CD14-positive monocyte (primary cell): Measurements from ENCODE around the gene ABCC11. TPM values are rescaled to one million over a fixed set of nuclear protein-coding genes. Genes with fewer than 3 reads are reported as not detected.

Source experiments
- DNase-seq, 3 donors: peaks; one replicate each; pipeline ENCODE4 v3.0.0-alpha.2; 2011 to 2022
- H2AFZ ChIP-seq: 2 replicates; pipeline ENCODE4 v1.6.0; 2012; ENCODE audit warnings: mild to moderate bottlenecking, low read depth, low read length, inconsistent platforms; ENCODE audit not compliant: insufficient read depth, poor library complexity, severe bottlenecking
- H3K27ac ChIP-seq, 2 donors: 1 replicate in 1 of 2; 2 replicates in 1 of 2; pipeline ENCODE4 v1.5.1; 2012 to 2013; ENCODE audit warnings: low read length in 2 of 2, control low read depth in 1 of 2, inconsistent platforms in 1 of 2, low read depth in 1 of 2, mild to moderate bottlenecking in 1 of 2
- H3K27me3 ChIP-seq, 2 donors: one replicate each; pipeline versions ENCODE4 v1.6.0 to v1.6.1; 2011 to 2013; ENCODE audit warnings: low read length in 2 of 2; ENCODE audit not compliant: control insufficient read depth in 2 of 2, insufficient read depth in 2 of 2
- H3K36me3 ChIP-seq, 2 donors: replicated peaks in 1 of 2; 1 replicate in 1 of 2; 2 replicates in 1 of 2; pipeline versions ENCODE4 v1.5.1 to v1.6.1; 2012 to 2013; ENCODE audit warnings: low read length in 2 of 2, control low read depth in 1 of 2, inconsistent platforms in 1 of 2, mild to moderate bottlenecking in 1 of 2; ENCODE audit not compliant: insufficient read depth in 2 of 2, control insufficient read depth in 1 of 2
- H3K4me1 ChIP-seq, 2 donors: 1 replicate in 1 of 2; 2 replicates in 1 of 2; pipeline versions ENCODE4 v1.5.1 to v1.6.1; 2012 to 2013; ENCODE audit warnings: low read length in 2 of 2, control low read depth in 1 of 2, inconsistent platforms in 1 of 2, mild to moderate bottlenecking in 1 of 2, moderate library complexity in 1 of 2; ENCODE audit not compliant: insufficient read depth in 2 of 2, control insufficient read depth in 1 of 2
- H3K4me2 ChIP-seq: replicated peaks from 2 replicates; pipeline ENCODE3; 2012; ENCODE audit warnings: low read length, moderate library complexity, mild to moderate bottlenecking; ENCODE audit not compliant: poor library complexity, severe bottlenecking; ENCODE audit errors: extremely low read depth
- H3K4me3 ChIP-seq, 3 experiments: fragments of 200-600 bp in 1 of 3; sonication (generic) in 1 of 3; replicated peaks in 1 of 3; 1 replicate in 2 of 3; 2 replicates in 1 of 3; pipeline ENCODE4 v1.5.1; 2011 to 2013; ENCODE audit warnings: low read length in 3 of 3, mild to moderate bottlenecking in 3 of 3, control low read depth in 2 of 3, low read depth in 2 of 3, inconsistent platforms in 1 of 3, moderate library complexity in 1 of 3
- H3K79me2 ChIP-seq: 2 replicates; pipeline ENCODE4 v1.6.0; 2012; ENCODE audit warnings: mild to moderate bottlenecking, control low read depth, inconsistent platforms, low read length, moderate library complexity; ENCODE audit not compliant: insufficient read depth
- H3K9ac ChIP-seq: 2 replicates; pipeline ENCODE4 v1.6.0; 2017; ENCODE audit warnings: low read length, mild to moderate bottlenecking; ENCODE audit not compliant: insufficient read depth, poor library complexity, severe bottlenecking
- H3K9me3 ChIP-seq, 2 donors: replicated peaks in 1 of 2; 1 replicate in 1 of 2; 2 replicates in 1 of 2; pipeline versions ENCODE4 v1.5.1 to v1.6.1; 2012 to 2013; ENCODE audit warnings: low read length in 2 of 2, control low read depth in 1 of 2; ENCODE audit not compliant: control insufficient read depth in 1 of 2, insufficient read depth in 1 of 2
- H4K20me1 ChIP-seq: 2 replicates; pipeline ENCODE4 v1.6.0; 2012; ENCODE audit warnings: mild to moderate bottlenecking, low read length, control low read depth, moderate library complexity; ENCODE audit not compliant: insufficient read depth
- H3K27ac Mint-ChIP-seq, 7 donors: one replicate each; pipeline ENCODE4 v1.8.0; 2020; ENCODE audit warnings: mild to moderate bottlenecking in 7 of 7, mixed read lengths in 7 of 7, moderate library complexity in 6 of 7, inconsistent platforms in 2 of 7
- H3K27me3 Mint-ChIP-seq, 3 donors: one replicate each; pipeline ENCODE4 v1.8.0; 2021 to 2022; ENCODE audit warnings: low read depth in 3 of 3, mild to moderate bottlenecking in 3 of 3, mixed read lengths in 3 of 3, moderate library complexity in 3 of 3, inconsistent platforms in 1 of 3
- H3K36me3 Mint-ChIP-seq, 2 donors: one replicate each; pipeline ENCODE4 v1.8.0; 2020; ENCODE audit warnings: mixed read lengths in 2 of 2, inconsistent platforms in 1 of 2, mild to moderate bottlenecking in 1 of 2
- H3K4me1 Mint-ChIP-seq: one replicate; pipeline ENCODE4 v1.8.0; 2020; ENCODE audit warnings: mild to moderate bottlenecking, mixed read lengths
- H3K4me3 Mint-ChIP-seq, 2 donors: one replicate each; pipeline ENCODE4 v1.8.0; 2020; ENCODE audit warnings: mild to moderate bottlenecking in 2 of 2, mixed read lengths in 2 of 2, moderate library complexity in 1 of 2
- H3K9me3 Mint-ChIP-seq, 7 donors: one replicate each; pipeline ENCODE4 v1.8.0; 2020 to 2022; ENCODE audit warnings: mixed read lengths in 7 of 7, mild to moderate bottlenecking in 6 of 7, moderate library complexity in 6 of 7, inconsistent platforms in 2 of 7
- WGBS: methylation state at CpG from one replicate; pipeline ENCODE4 v1.1.5; 2013; ENCODE audit warnings: missing lambda C conversion rate; ENCODE audit not compliant: insufficient coverage; 5-methylcytosine and 5-hydroxymethylcytosine counted together
- intact Hi-C, 2 donors: fragments of 100-400 bp; cut with micrococcal nuclease; formaldehyde crosslinking; loops; one replicate each; pipeline versions ENCODE4 v1.15.0 to v1.15.1; 2023
- polyA plus RNA-seq, 3 donors: library from polyadenylated mRNA; depleted of rRNA in 1 of 3; unstranded in 2 of 3; stranded (reverse) in 1 of 3; fragments of 300-500 nt in 2 of 3; fragments of >200 nt in 1 of 3; fragmentation: Illumina TruSeq in 2 of 3; gene quantifications; 1 replicate in 2 of 3; 2 replicates in 1 of 3; pipeline ENCODE4 v1.2.3, GENCODE V29; 2012 to 2021
- TF ChIP-seq, protein P1 (sequence below): fragments of 200-600 bp; IDR thresholded peaks from one replicate; pipeline ENCODE4 v1.8.0; 2022; ENCODE audit warnings: antibody characterized with exemption, mild to moderate bottlenecking

The ABCC11 gene
- polyA plus RNA-seq, 3 donors: 0.03 TPM; not detected in 2

DNA sequence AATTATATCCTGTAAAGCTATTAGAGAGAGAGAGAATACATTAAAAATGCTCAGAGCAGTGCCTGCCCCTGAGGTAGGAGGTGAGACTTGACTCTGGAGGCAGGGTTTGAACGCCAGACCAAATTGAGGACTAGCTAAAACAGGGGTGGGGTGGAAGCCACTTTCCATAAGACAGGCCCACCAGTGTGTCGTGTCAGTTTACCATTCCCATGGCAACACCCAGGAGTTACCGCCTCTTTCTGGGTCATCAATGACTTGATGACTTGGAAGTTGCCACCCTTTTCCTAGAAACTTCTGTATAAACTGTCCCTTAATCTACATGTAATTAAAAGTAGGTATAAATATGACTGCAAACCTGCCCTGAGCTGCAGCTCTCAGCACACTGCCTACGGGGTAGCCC is 59.6 kb downstream of the ABCC11 start:
- H3K4me1 ChIP-seq: peaks cover 26 to 28% of the 10 kb centered on the region in 2 donors
- peak overlapping the region in 1 of 3 experiments; percentile 38 for H3K4me3 ChIP-seq
- no peaks in the 10 kb centered on the region for H4K20me1 ChIP-seq
- H2AFZ ChIP-seq: peak overlapping the region; percentile 17
- Mint-ChIP-seq H3K9me3 (peaks cover 0 to 3% (median 0%) of the 10 kb centered on the region in 7 donors), H3K36me3 (peaks cover 0 to 3% of the 10 kb centered on the region in 2 donors), H3K4me1 (peaks cover 37% of the 10 kb centered on the region), H3K4me3 (no peak overlapping the region), H3K27ac (peak overlapping the region; percentile 77 to 96 (median 90)), H3K27me3 (peaks cover 0 to 2% (median 2%) of the 10 kb centered on the region in 3 donors)
- DNase-seq: no peak
- peak overlapping the region; percentile 10 to 75 for H3K27ac ChIP-seq
- TF ChIP-seq, protein P1, sequence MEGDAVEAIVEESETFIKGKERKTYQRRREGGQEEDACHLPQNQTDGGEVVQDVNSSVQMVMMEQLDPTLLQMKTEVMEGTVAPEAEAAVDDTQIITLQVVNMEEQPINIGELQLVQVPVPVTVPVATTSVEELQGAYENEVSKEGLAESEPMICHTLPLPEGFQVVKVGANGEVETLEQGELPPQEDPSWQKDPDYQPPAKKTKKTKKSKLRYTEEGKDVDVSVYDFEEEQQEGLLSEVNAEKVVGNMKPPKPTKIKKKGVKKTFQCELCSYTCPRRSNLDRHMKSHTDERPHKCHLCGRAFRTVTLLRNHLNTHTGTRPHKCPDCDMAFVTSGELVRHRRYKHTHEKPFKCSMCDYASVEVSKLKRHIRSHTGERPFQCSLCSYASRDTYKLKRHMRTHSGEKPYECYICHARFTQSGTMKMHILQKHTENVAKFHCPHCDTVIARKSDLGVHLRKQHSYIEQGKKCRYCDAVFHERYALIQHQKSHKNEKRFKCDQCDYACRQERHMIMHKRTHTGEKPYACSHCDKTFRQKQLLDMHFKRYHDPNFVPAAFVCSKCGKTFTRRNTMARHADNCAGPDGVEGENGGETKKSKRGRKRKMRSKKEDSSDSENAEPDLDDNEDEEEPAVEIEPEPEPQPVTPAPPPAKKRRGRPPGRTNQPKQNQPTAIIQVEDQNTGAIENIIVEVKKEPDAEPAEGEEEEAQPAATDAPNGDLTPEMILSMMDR: no peak
- H3K36me3 ChIP-seq: no peaks in the 10 kb centered on the region
- H3K9me3 ChIP-seq: no peaks in the 10 kb centered on the region
- intact Hi-C loops: no loop called here
- H3K79me2 ChIP-seq: no peaks in the 10 kb centered on the region
- H3K27me3 ChIP-seq: no peaks in the 10 kb centered on the region
- H3K9ac ChIP-seq: no peak overlapping the region
- H3K4me2 ChIP-seq: peak overlapping the region; percentile 41
- WGBS: 100% methylated on average over 2 of the region's 4 CpGs

DNA sequence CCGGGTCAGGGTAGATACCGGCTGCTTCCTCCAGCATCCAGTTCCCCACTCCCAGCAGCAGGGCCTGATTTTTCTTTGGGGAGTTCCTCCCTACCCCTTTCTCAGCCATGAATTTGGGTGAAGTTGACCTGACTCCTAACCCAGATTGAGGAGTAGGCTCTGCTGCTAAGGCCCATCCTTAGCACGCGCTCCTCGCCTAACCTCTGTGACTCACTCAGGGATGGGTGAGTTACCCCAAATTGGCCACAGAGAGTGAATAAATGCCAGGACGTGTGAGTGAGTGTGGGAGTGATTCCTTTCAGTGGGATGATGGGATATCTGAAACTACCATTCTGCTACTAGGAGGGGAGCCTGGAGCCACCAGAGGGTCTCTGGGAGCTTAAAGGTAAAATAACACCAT is 62.7 kb downstream of the ABCC11 start:
- intact Hi-C loops: no loop called here
- Histone ChIP-seq H3K9me3 (no peaks in the 10 kb centered on the region), H3K4me2 (no peak overlapping the region), H3K4me1 (peaks cover 25 to 26% of the 10 kb centered on the region in 2 donors), H3K79me2 (no peaks in the 10 kb centered on the region), H4K20me1 (no peaks in the 10 kb centered on the region), H3K4me3 (no peak overlapping the region), H3K27ac (no peak overlapping the region), H2AFZ (no peak overlapping the region), H3K9ac (no peak overlapping the region), H3K27me3 (no peaks in the 10 kb centered on the region), H3K36me3 (no peaks in the 10 kb centered on the region)
- DNase-seq: no peak
- Mint-ChIP-seq H3K4me3 (no peak overlapping the region), H3K27ac (peak overlapping the region in 1 of 7 donors; percentile 4), H3K36me3 (peaks cover 0 to 3% of the 10 kb centered on the region in 2 donors), H3K27me3 (peaks cover 0 to 8% (median 2%) of the 10 kb centered on the region in 3 donors), H3K9me3 (peaks cover 0 to 3% (median 0%) of the 10 kb centered on the region in 7 donors), H3K4me1 (peaks cover 33% of the 10 kb centered on the region)
- TF ChIP-seq, protein P1: no peak
- WGBS: 96% methylated on average over 5 of the region's 6 CpGs
